Breast epithelium (tissue), 3 donors: ENCODE results near the gene STAT6.

Source experiments
- CTCF ChIP-seq, 3 donors: fragments of 450-650 bp; IDR thresholded peaks; one replicate each; pipeline ENCODE4 v1.5.1; 2016 to 2017; ENCODE audit warnings: antibody characterized with exemption in 3 of 3, mild to moderate bottlenecking in 3 of 3, moderate library complexity in 3 of 3
- POLR2A ChIP-seq: fragments of 450-650 bp; IDR thresholded peaks from one replicate; pipeline ENCODE4 v1.6.1; 2016; ENCODE audit warnings: antibody characterized with exemption, mild to moderate bottlenecking, moderate library complexity

GRCh38 chr12:57159311-57159710, 48.1 kb upstream of the STAT6 start:
- no peak for TF ChIP-seq CTCF (IDR thresholded peaks at IDR 0.05)
- TF ChIP-seq POLR2A: no peak
